Neutrophil (primary cell): ENCODE data around the gene RNF41.
"Not testable (repeated sequence)": the region's sequence is repeated elsewhere in the genome, so short reads cannot be mapped to it uniquely, and the experiment has no call there.

ENCODE experiments used
- H3K27ac ChIP-seq: fragments of 200-600 bp; sonication (generic); 2 replicates; pipeline ENCODE4 v1.5.1; 2016; ENCODE audit warnings: mild to moderate bottlenecking, moderate library complexity
- H3K27me3 ChIP-seq: fragments of 200-600 bp; sonication (generic); 2 replicates; pipeline ENCODE4 v1.6.0; 2016; ENCODE audit warnings: mild to moderate bottlenecking
- H3K36me3 ChIP-seq: fragments of 200-600 bp; sonication (generic); 2 replicates; pipeline ENCODE4 v1.5.1; 2017
- H3K4me1 ChIP-seq, 2 experiments: fragments of 200-600 bp in 1 of 2; sonication (generic) in 1 of 2; 1 replicate in 1 of 2; 2 replicates in 1 of 2; pipeline versions ENCODE4 v1.5.1 to v1.6.1; 2013 to 2016; ENCODE audit warnings: low read depth in 1 of 2, low read length in 1 of 2, mild to moderate bottlenecking in 1 of 2, moderate library complexity in 1 of 2; ENCODE audit not compliant: control insufficient read depth in 1 of 2, insufficient read depth in 1 of 2
- H3K4me3 ChIP-seq, 2 experiments: fragments of 200-600 bp in 1 of 2; sonication (generic) in 1 of 2; 1 replicate in 1 of 2; 2 replicates in 1 of 2; pipeline ENCODE4 v1.5.1; 2013 to 2016; ENCODE audit warnings: low read depth in 1 of 2, low read length in 1 of 2, mild to moderate bottlenecking in 1 of 2, moderate library complexity in 1 of 2
- H3K9me3 ChIP-seq: fragments of 200-600 bp; sonication (generic); 2 replicates; pipeline ENCODE4 v1.5.1; 2016
- TF ChIP-seq, protein P1 (sequence below): fragments of 200-600 bp; sonication (generic); IDR thresholded peaks from 2 replicates; pipeline ENCODE4 v1.5.1; 2016; ENCODE audit warnings: antibody characterized with exemption

RNF41 gene

DNA sequence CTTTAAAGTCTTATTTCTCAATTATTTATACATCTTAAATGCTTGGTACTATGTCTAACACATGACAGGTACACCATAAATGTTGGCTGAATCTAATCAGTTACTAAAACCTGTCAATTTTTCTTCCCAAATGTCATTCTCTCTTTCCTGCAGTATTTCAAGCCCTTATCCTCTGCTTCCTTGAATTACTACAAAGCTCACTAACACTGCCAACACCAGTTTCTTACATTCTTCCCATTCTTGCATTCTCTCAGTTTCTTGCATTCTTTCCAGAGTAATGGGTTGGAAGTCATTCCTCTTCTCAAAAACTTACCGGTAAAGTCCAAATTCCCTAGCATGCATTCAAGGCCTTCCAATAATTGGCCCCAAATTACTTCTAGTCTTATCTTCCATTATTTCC is 22.9 kb downstream of the RNF41 start:
- no peak overlapping the region for H3K4me3 ChIP-seq
- H3K27ac ChIP-seq = no peak overlapping the region
- H3K4me1 ChIP-seq = no peaks in the 10 kb centered on the region
- peaks cover 1% of the 10 kb centered on the region for H3K36me3 ChIP-seq
- no peaks in the 10 kb centered on the region for H3K27me3 ChIP-seq
- TF ChIP-seq, protein P1, sequence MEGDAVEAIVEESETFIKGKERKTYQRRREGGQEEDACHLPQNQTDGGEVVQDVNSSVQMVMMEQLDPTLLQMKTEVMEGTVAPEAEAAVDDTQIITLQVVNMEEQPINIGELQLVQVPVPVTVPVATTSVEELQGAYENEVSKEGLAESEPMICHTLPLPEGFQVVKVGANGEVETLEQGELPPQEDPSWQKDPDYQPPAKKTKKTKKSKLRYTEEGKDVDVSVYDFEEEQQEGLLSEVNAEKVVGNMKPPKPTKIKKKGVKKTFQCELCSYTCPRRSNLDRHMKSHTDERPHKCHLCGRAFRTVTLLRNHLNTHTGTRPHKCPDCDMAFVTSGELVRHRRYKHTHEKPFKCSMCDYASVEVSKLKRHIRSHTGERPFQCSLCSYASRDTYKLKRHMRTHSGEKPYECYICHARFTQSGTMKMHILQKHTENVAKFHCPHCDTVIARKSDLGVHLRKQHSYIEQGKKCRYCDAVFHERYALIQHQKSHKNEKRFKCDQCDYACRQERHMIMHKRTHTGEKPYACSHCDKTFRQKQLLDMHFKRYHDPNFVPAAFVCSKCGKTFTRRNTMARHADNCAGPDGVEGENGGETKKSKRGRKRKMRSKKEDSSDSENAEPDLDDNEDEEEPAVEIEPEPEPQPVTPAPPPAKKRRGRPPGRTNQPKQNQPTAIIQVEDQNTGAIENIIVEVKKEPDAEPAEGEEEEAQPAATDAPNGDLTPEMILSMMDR = no peak
- H3K9me3 ChIP-seq = no peaks in the 10 kb centered on the region

DNA sequence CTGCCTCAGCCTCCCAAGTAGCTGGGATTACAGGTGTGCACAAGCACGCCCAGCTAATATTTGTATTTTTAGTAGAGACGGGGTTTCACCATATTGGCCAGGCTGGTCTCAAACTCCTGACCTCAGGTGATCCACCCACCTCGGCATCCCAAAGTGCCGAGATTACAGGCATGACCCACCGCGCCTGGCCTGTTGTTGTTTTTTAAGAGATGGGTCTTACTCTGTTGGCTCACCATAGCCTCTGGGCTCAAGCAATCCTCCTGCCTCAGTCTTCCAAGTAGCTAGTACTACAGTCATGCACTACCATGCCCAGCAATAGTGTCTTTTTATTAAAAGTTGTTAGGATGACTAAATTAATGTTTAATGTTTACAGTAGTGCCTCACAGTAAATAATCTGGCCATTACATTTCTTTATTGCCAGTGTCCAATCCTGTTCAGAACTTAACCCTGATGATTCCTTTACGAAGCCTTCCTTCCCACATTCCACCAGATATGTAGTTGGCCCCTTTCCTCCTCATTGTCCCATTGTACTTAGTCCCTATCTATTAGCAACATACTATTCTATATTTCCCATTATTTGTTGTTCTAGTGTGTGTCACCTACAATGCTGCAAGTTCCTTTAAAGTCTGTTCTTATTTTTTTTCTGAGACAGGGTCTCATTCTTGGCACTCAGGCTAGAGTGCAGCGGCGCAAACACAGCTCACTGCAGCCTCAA is 23.6 kb downstream of the RNF41 start:
- no peaks in the 10 kb centered on the region for H3K9me3 ChIP-seq
- H3K27me3 ChIP-seq = no peaks in the 10 kb centered on the region
- H3K4me1 ChIP-seq = no peaks in the 10 kb centered on the region
- no peak overlapping the region for H3K27ac ChIP-seq
- no peaks in the 10 kb centered on the region for H3K36me3 ChIP-seq
- H3K4me3 ChIP-seq = no peak overlapping the region
- TF ChIP-seq, protein P1 = no peak

GRCh38 chr12:56196818-56197550 is 24.7 kb downstream of the RNF41 start:
- H3K4me3 ChIP-seq, H3K4me1 ChIP-seq, H3K27me3 ChIP-seq, H3K36me3 ChIP-seq, H3K9me3 ChIP-seq, H3K27ac ChIP-seq: not testable (repeated sequence)

DNA sequence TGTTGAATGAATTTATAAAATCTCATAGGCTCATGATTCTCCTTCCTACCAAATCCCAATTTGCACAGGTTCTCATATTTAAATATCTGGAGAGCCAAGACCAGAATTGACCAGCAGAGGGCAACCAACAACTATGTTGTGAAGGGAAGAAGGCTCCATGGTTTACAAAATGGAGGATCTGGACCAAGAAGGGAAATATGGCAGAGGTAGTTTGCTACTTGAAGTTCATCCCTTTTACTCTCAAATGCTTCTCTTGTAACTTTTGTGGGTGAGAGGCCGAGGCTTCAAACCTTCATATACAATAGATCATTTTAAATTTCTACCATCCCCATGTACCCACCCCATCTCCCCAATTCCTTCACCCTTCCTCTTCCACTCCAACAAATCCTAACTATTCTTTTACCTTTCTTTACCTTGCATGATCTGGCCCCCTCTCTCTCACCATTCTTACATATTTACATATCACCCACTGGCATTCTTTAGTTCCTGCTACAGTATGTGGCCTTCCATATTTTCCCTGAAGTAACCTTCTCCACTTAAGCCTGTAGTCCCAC is 28.6 kb downstream of the RNF41 start:
- Histone ChIP-seq H3K4me1 (peaks cover 21% of the 10 kb centered on the region in 2 experiments), H3K27ac (no peak overlapping the region), H3K36me3 (no peaks in the 10 kb centered on the region), H3K4me3 (no peak overlapping the region), H3K9me3 (no peaks in the 10 kb centered on the region), H3K27me3 (no peaks in the 10 kb centered on the region)
- TF ChIP-seq, protein P1 = peak; percentile 86

DNA sequence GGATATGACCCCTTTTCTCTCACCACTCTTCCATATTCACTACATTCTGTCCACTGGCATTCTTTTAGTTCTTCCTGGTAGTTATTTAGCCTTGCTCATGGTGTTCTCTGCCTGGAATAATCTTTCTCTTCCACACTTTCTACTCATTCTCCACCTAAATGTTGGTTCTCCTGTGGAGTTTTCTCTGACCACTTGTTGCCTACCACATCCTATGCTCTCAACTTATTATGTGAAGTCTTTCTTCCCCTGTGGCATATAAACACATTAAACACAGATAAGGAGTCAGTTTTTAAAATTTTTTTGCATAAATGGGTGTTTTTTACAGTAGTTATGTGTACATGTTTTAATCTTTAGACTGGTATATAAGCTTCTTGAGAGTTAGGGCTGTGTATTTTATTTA is 29.1 kb downstream of the RNF41 start:
- H3K4me1 ChIP-seq = peaks cover 26% of the 10 kb centered on the region in 2 experiments
- no peak overlapping the region for H3K4me3 ChIP-seq
- no peaks in the 10 kb centered on the region for H3K36me3 ChIP-seq
- H3K9me3 ChIP-seq = no peaks in the 10 kb centered on the region
- TF ChIP-seq, protein P1 = no peak
- no peaks in the 10 kb centered on the region for H3K27me3 ChIP-seq
- no peak overlapping the region for H3K27ac ChIP-seq

- Histone ChIP-seq H3K4me3 (peak overlapping the region; percentile 67 to 74), H3K36me3 (peaks cover 11% of the 10 kb centered on the region), H3K9me3 (no peaks in the 10 kb centered on the region), H3K4me1 (peaks cover 34 to 36% of the 10 kb centered on the region in 2 experiments), H3K27me3 (no peaks in the 10 kb centered on the region), H3K27ac (peak overlapping the region; percentile 76)
- TF ChIP-seq, protein P1 = no peak
Observed at GRCh38 chr12:56190695-56191155, 31.0 kb downstream of the RNF41 start.
